Smooth muscle cell (in vitro differentiated cells): Measurements from ENCODE around the gene CLRN1. TPM values are rescaled to one million over a fixed set of nuclear protein-coding genes. Genes with fewer than 3 reads are reported as not detected.

Source experiments
- DNase-seq: peaks from one replicate; lab custom pipeline; 2025; ENCODE audit not compliant: unreplicated experiment; lab: John Stamatoyannopoulos, UW
- H2AFZ ChIP-seq: fragments of 200-600 bp; sonication (generic); 2 replicates; pipeline ENCODE4 v1.6.0; 2016; ENCODE audit warnings: antibody characterized with exemption, low read depth, mild to moderate bottlenecking
- H3F3A ChIP-seq: fragments of 200-600 bp; sonication (generic); 2 replicates; pipeline ENCODE4 v1.6.0; 2017; ENCODE audit warnings: antibody characterized with exemption, low read depth
- H3K27ac ChIP-seq: fragments of 200-600 bp; sonication (generic); 2 replicates; pipeline ENCODE4 v1.5.1; 2016; ENCODE audit warnings: low read depth, mild to moderate bottlenecking
- H3K27me3 ChIP-seq: fragments of 200-600 bp; sonication (generic); 2 replicates; pipeline ENCODE4 v1.6.1; 2016; ENCODE audit warnings: low read depth, mild to moderate bottlenecking
- H3K36me3 ChIP-seq: fragments of 200-600 bp; sonication (generic); 2 replicates; pipeline ENCODE4 v1.5.1; 2016; ENCODE audit warnings: low read depth
- H3K4me1 ChIP-seq: fragments of 200-600 bp; sonication (generic); 2 replicates; pipeline ENCODE4 v1.5.1; 2016; ENCODE audit warnings: low read depth
- H3K4me2 ChIP-seq: fragments of 200-600 bp; sonication (generic); 2 replicates; pipeline ENCODE4 v1.6.0; 2016; ENCODE audit warnings: mild to moderate bottlenecking
- H3K4me3 ChIP-seq: fragments of 200-600 bp; sonication (generic); 2 replicates; pipeline ENCODE4 v1.5.1; 2016; ENCODE audit warnings: mild to moderate bottlenecking
- H3K79me2 ChIP-seq: fragments of 200-600 bp; sonication (generic); 2 replicates; pipeline ENCODE4 v1.6.0; 2016; ENCODE audit warnings: low read depth, mild to moderate bottlenecking
- H3K9ac ChIP-seq: fragments of 200-600 bp; sonication (generic); 2 replicates; pipeline ENCODE4 v1.6.0; 2016; ENCODE audit warnings: low read depth
- H3K9me3 ChIP-seq: fragments of 200-600 bp; sonication (generic); replicated peaks from 2 replicates; pipeline ENCODE4 v1.5.1; 2016; ENCODE audit warnings: low read depth
- H4K20me1 ChIP-seq: fragments of 200-600 bp; sonication (generic); 2 replicates; pipeline ENCODE4 v1.6.0; 2016; ENCODE audit warnings: low read depth
- CTCF ChIP-seq: fragments of 200-600 bp; sonication (generic); IDR thresholded peaks from 2 replicates; pipeline ENCODE4 v1.5.1; 2017; ENCODE audit warnings: borderline replicate concordance, mild to moderate bottlenecking, antibody characterized with exemption; ENCODE audit not compliant: insufficient read depth, poor library complexity, severe bottlenecking
- WGBS: methylation state at CpG from one replicate; pipeline ENCODE4 v1.1.7; 2016; ENCODE audit warnings: low lambda C conversion rate; 5-methylcytosine and 5-hydroxymethylcytosine counted together
- polyA plus RNA-seq: library from polyadenylated mRNA; unstranded; fragments of >200 nt; fragmentation: Nextera tagmentation; extraction: Ambion mirVana; gene quantifications from 2 replicates; pipeline ENCODE4 v1.2.1, GENCODE V29; 2016
- total RNA-seq: library from RNA; depleted of rRNA; stranded (reverse); fragments of >200 nt; gene quantifications from 2 replicates; pipeline ENCODE4 v1.2.3, GENCODE V29; 2014

Gene CLRN1
- total and polyA plus RNA-seq, 2 experiments from 2014 or later, result not detected

GRCh38 chr3:151009981-151010380 is 37.5 kb upstream of the CLRN1 start:
- no peak for TF ChIP-seq CTCF
- 88% methylated on average over 4 of the region's 4 CpGs for WGBS
- peaks cover 6% of the 10 kb centered on the region for H3K27me3 ChIP-seq
- H3K4me1 ChIP-seq, result peaks cover 18% of the 10 kb centered on the region
- H3K27ac ChIP-seq, result no peak overlapping the region
- no peak overlapping the region for H3K9ac ChIP-seq
- H3K9me3 ChIP-seq, result no peaks in the 10 kb centered on the region
- H3K4me3 ChIP-seq, result no peak overlapping the region
- no peak for DNase-seq
- no peaks in the 10 kb centered on the region for H3K79me2 ChIP-seq
- H3K36me3 ChIP-seq, result no peaks in the 10 kb centered on the region
- H3K4me2 ChIP-seq, result no peak overlapping the region
- no peaks in the 10 kb centered on the region for H3F3A ChIP-seq
- no peak overlapping the region for H2AFZ ChIP-seq
- no peaks in the 10 kb centered on the region for H4K20me1 ChIP-seq

- H2AFZ ChIP-seq, result no peak overlapping the region
- no peaks in the 10 kb centered on the region for H3K9me3 ChIP-seq
- H3K27ac ChIP-seq, result no peak overlapping the region
- H3K4me1 ChIP-seq, result peaks cover 18% of the 10 kb centered on the region
- peaks cover 6% of the 10 kb centered on the region for H3K27me3 ChIP-seq
- no peak for DNase-seq
- H4K20me1 ChIP-seq, result no peaks in the 10 kb centered on the region
- H3K9ac ChIP-seq, result no peak overlapping the region
- H3K4me3 ChIP-seq, result no peak overlapping the region
- no peak for TF ChIP-seq CTCF
- H3K4me2 ChIP-seq, result no peak overlapping the region
- H3K36me3 ChIP-seq, result no peaks in the 10 kb centered on the region
- no peaks in the 10 kb centered on the region for H3K79me2 ChIP-seq
- H3F3A ChIP-seq, result no peaks in the 10 kb centered on the region
- 91% methylated on average over 5 of the region's 5 CpGs for WGBS
Observed at GRCh38 chr3:151009430-151009829, 36.9 kb upstream of the CLRN1 start.

GRCh38 chr3:151008699-151009098 is 36.2 kb upstream of the CLRN1 start:
- H3K4me2 ChIP-seq, result no peak overlapping the region
- peaks cover 18% of the 10 kb centered on the region for H3K4me1 ChIP-seq
- no peak overlapping the region for H2AFZ ChIP-seq
- no peak overlapping the region for H3K4me3 ChIP-seq
- no peaks in the 10 kb centered on the region for H3K36me3 ChIP-seq
- no peaks in the 10 kb centered on the region for H3K79me2 ChIP-seq
- no peaks in the 10 kb centered on the region for H3F3A ChIP-seq
- no peaks in the 10 kb centered on the region for H4K20me1 ChIP-seq
- no peak overlapping the region for H3K27ac ChIP-seq
- no peaks in the 10 kb centered on the region for H3K9me3 ChIP-seq
- H3K9ac ChIP-seq, result no peak overlapping the region
- peaks cover 6% of the 10 kb centered on the region for H3K27me3 ChIP-seq
- peak; percentile 50 for TF ChIP-seq CTCF
- WGBS, result 47% methylated on average over 2 of the region's 2 CpGs
- DNase-seq, result no peak

GRCh38 chr3:151003768-151004134 is 31.2 kb upstream of the CLRN1 start:
- Histone ChIP-seq H3K4me1 (no peaks in the 10 kb centered on the region), H3K79me2 (no peaks in the 10 kb centered on the region), H3F3A (no peaks in the 10 kb centered on the region), H3K4me2 (no peak overlapping the region), H4K20me1 (no peaks in the 10 kb centered on the region), H3K27me3 (no peaks in the 10 kb centered on the region), H3K36me3 (no peaks in the 10 kb centered on the region), H2AFZ (no peak overlapping the region), H3K9ac (no peak overlapping the region), H3K27ac (no peak overlapping the region), H3K9me3 (no peaks in the 10 kb centered on the region), H3K4me3 (no peak overlapping the region)
- no peak for DNase-seq
- WGBS, result 90% methylated on average over 2 of the region's 2 CpGs
- TF ChIP-seq CTCF, result no peak
